Vagina (tissue), 2 donors: ENCODE data around the gene CDH4. TPM values are rescaled to one million over a fixed set of nuclear protein-coding genes. Genes with fewer than 3 reads are reported as not detected.

Experiments used
- DNase-seq, 2 donors: peaks; one replicate each; pipeline ENCODE4 v3.0.0-alpha.2; 2017; ENCODE audit errors: extremely low spot score in 2 of 2
- H3K27ac ChIP-seq: fragments of 200-600 bp; sonication (generic); one replicate; pipeline ENCODE4 v1.5.1; 2019
- H3K27me3 ChIP-seq: fragments of 200-600 bp; sonication (generic); one replicate; pipeline ENCODE4 v1.5.1; 2019
- H3K36me3 ChIP-seq, 2 donors: fragments of 200-600 bp; sonication (generic); one replicate each; pipeline ENCODE4 v1.5.1; 2017 to 2019
- H3K4me1 ChIP-seq: fragments of 200-600 bp; sonication (generic); one replicate; pipeline ENCODE4 v1.5.1; 2019
- H3K4me3 ChIP-seq, 2 donors: fragments of 200-600 bp; sonication (generic); 1 replicate in 1 of 2; 2 replicates in 1 of 2; pipeline ENCODE4 v1.5.1; 2016 to 2019
- H3K9me3 ChIP-seq: fragments of 200-600 bp; sonication (generic); one replicate; pipeline ENCODE4 v1.5.1; 2019
- POLR2A ChIP-seq, 2 donors: fragments of 450-650 bp; IDR thresholded peaks; one replicate each; pipeline ENCODE4 v1.6.1; 2017; ENCODE audit warnings: antibody characterized with exemption in 2 of 2, mild to moderate bottlenecking in 2 of 2, moderate library complexity in 2 of 2
- POLR2AphosphoS5 ChIP-seq, 2 donors: sonication (generic); formaldehyde crosslinking; IDR thresholded peaks; one replicate each; pipeline ENCODE4 v1.9.0; 2017; ENCODE audit warnings: antibody characterized with exemption in 2 of 2, mild to moderate bottlenecking in 2 of 2, low read depth in 1 of 2; ENCODE audit not compliant: insufficient read depth in 1 of 2
- intact Hi-C: fragments of 100-400 bp; cut with DNase I; formaldehyde crosslinking; loops from one replicate; pipeline ENCODE4 v1.15.1; 2023
- total RNA-seq: library from RNA; depleted of rRNA; stranded (reverse); fragments of >200 nt; gene quantifications from one replicate; pipeline ENCODE4 v1.2.3, GENCODE V29; 2016
- TF ChIP-seq, protein P1 (sequence below), 3 experiments: fragments of 450-650 bp in 2 of 3; fragments of 200-600 bp in 1 of 3; sonication (generic) in 1 of 3; IDR thresholded peaks; one replicate each; pipeline ENCODE4 v1.5.1; 2017 to 2019; ENCODE audit warnings: antibody characterized with exemption in 3 of 3, mild to moderate bottlenecking in 2 of 3, moderate library complexity in 2 of 3

Gene CDH4
- total RNA-seq, 1 donor from 2014 or later: 0.25 TPM

DNA sequence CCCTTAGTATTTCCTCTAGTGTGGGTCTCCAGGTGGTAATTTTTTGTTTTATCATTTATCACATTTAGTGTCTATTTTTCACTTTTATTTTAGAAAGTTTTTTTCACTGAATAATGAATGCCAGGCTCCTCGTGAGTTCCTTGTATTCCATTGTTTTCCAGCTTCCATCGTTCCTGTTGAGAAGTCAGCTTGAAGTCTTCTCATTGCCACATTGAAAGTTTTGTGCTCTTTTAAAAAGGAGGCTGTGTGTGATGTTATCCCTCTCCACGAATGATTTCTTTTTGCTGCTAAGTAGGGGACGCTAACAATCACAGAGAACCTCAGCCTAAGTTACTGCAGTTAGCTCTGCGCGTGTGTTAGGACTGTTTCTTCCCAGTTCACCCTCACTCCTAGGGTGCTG is 619.1 kb downstream of the CDH4 start:
- no peaks in the 10 kb centered on the region for H3K27me3 ChIP-seq

DNA sequence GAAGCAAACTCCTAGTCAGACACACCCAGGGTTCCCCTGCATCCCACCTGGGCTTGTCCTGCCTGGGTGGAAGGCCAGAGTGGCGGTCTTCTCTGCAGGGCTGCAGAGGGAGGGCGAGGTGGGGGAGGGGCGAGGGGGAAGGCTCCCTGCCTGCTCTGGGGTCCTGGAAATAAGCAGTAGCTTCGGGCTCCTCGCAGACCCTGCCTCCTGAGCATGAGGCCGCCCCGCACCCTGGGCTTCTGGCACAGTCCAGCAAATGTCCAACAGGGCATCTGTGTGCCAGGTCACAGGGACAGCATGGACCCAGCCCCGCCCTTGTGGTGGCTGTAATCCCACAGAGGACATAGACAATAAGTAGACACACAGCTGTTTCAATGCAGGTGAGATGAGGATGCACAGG is 619.9 kb downstream of the CDH4 start:
- TF ChIP-seq, protein P1, sequence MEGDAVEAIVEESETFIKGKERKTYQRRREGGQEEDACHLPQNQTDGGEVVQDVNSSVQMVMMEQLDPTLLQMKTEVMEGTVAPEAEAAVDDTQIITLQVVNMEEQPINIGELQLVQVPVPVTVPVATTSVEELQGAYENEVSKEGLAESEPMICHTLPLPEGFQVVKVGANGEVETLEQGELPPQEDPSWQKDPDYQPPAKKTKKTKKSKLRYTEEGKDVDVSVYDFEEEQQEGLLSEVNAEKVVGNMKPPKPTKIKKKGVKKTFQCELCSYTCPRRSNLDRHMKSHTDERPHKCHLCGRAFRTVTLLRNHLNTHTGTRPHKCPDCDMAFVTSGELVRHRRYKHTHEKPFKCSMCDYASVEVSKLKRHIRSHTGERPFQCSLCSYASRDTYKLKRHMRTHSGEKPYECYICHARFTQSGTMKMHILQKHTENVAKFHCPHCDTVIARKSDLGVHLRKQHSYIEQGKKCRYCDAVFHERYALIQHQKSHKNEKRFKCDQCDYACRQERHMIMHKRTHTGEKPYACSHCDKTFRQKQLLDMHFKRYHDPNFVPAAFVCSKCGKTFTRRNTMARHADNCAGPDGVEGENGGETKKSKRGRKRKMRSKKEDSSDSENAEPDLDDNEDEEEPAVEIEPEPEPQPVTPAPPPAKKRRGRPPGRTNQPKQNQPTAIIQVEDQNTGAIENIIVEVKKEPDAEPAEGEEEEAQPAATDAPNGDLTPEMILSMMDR (IDR thresholded peaks at IDR 0.05): no peak
- no peak for TF ChIP-seq POLR2AphosphoS5 (IDR thresholded peaks at IDR 0.05; ENCODE audit: insufficient read depth in 1 of 2, low read depth in 1 of 2)
- no peak for TF ChIP-seq POLR2A (IDR thresholded peaks at IDR 0.05)
- no peak for DNase-seq
- Histone ChIP-seq H3K4me1 (no peaks in the 10 kb centered on the region), H3K4me3 (no peak overlapping the region), H3K36me3 (no peaks in the 10 kb centered on the region), H3K27me3 (no peaks in the 10 kb centered on the region), H3K27ac (no peak overlapping the region), H3K9me3 (no peaks in the 10 kb centered on the region)
- intact Hi-C loops: no loop called here

More for the DNA sequence above, 619.1 kb downstream of the CDH4 start:
- H3K4me3 ChIP-seq: no peak overlapping the region
- no peak overlapping the region for H3K27ac ChIP-seq
- H3K36me3 ChIP-seq: no peaks in the 10 kb centered on the region
- TF ChIP-seq POLR2A (IDR thresholded peaks at IDR 0.05) (no peak), POLR2AphosphoS5 (IDR thresholded peaks at IDR 0.05; ENCODE audit: insufficient read depth in 1 of 2, low read depth in 1 of 2) (no peak)
- TF ChIP-seq, protein P1 (IDR thresholded peaks at IDR 0.05): no peak
- DNase-seq: no peak
- no peaks in the 10 kb centered on the region for H3K4me1 ChIP-seq
- intact Hi-C loops: no loop called here
- H3K9me3 ChIP-seq: no peaks in the 10 kb centered on the region

DNA sequence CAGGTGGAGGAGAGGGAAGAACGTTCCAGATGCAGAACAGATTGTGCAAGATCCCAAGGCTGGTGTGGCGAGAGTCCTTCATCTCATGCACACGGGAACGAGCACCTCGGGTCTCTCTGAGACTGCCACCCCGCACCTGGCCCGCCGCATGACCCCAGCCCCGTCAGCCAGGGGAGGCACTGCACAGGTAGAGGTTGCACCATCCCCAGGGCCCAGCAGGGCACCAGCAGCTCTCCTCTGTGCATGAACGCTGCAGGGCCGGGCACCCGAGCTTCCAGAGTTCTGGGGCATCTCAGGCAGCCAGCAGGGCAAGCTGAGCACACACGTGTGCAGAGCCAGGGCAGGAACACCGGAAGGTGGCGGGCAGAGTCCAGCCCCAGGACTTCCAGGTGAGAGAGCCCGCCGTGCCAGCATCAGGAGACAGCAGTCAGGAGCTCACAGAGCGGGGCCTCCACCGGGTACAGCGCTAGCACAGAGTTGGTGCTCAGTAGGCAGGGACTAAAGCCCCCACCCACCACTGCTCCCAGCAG is 620.4 kb downstream of the CDH4 start:
- Histone ChIP-seq H3K27ac (no peak overlapping the region), H3K27me3 (no peaks in the 10 kb centered on the region), H3K4me3 (no peak overlapping the region), H3K9me3 (no peaks in the 10 kb centered on the region), H3K36me3 (no peaks in the 10 kb centered on the region), H3K4me1 (no peaks in the 10 kb centered on the region)
- intact Hi-C loops: no loop called here
- TF ChIP-seq POLR2A (IDR thresholded peaks at IDR 0.05) (no peak), POLR2AphosphoS5 (IDR thresholded peaks at IDR 0.05; ENCODE audit: insufficient read depth in 1 of 2, low read depth in 1 of 2) (no peak)
- TF ChIP-seq, protein P1 (IDR thresholded peaks at IDR 0.05): no peak
- DNase-seq: no peak

DNA sequence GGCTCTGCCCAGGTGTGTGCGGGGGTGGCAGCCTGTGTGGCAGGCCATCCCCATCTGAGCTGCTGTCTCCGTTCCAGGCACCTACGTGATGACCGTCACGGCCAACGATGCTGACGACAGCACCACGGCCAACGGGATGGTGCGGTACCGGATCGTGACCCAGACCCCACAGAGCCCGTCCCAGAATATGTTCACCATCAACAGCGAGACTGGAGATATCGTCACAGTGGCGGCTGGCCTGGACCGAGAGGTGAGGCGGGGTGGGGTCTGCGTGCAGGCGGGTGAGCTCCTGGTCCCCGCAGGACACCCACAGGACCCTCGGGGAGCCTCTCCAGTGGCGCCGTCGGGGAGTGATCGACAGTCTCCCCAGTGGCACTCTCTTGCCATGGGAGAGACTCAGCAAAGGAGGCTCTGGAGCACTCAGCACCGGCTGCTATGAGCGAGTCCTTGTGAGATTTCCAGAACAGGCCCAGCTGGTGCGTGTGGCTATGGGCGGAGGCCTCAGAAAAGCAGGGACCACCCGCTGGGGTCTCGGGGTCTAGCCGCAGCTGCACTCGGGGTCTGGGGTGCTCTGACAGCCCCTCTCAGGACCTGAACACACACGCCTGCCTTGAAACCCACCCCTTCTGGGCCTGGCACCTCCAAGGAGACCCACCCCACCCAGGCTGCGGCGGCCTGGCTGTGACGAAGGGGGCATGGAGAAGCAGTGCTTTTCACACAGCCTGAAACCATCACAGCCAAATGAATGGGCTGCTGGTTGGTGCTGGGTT is 621.8 kb downstream of the CDH4 start:
- intact Hi-C loops: no loop called here
- Histone ChIP-seq H3K9me3 (no peaks in the 10 kb centered on the region), H3K4me3 (no peak overlapping the region), H3K4me1 (no peaks in the 10 kb centered on the region), H3K27me3 (no peaks in the 10 kb centered on the region), H3K27ac (no peak overlapping the region), H3K36me3 (no peaks in the 10 kb centered on the region)
- DNase-seq: no peak
- TF ChIP-seq POLR2A (IDR thresholded peaks at IDR 0.05) (no peak), POLR2AphosphoS5 (IDR thresholded peaks at IDR 0.05; ENCODE audit: insufficient read depth in 1 of 2, low read depth in 1 of 2) (no peak)
- TF ChIP-seq, protein P1 (IDR thresholded peaks at IDR 0.05): no peak

DNA sequence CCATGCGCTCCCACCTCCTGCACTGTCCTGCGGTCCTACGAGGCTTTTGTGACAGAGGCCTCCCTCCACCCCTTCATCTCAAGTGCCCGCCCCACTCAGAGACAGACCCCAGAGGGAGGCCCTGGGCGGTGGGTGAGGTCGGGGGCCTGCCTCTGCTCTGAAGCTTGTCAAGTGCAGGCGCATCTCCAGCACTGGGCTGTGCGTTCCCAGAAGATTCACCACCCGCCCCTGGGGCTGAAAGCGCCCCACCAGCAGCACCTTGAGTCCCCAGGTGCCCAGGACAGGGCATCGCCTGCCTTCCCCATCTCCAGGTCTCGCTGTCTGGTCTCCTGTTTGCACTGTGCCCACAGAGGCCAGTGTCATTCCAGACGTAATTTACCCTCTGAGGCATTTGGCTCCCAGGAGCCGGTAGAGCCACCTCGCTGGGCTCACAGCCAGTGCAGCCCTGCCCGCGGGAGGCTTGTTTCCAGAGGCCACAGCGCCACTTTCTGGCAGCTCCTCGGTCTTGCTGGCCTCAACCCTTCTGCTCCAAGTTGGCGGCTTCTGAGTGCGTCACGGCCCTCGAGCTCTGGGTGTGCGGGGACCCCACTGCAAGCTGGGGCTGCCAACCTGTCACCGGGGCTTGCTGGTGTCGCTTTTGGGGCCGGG is 622.5 kb downstream of the CDH4 start:
- TF ChIP-seq, protein P1 (IDR thresholded peaks at IDR 0.05): no peak
- TF ChIP-seq POLR2A (IDR thresholded peaks at IDR 0.05) (no peak), POLR2AphosphoS5 (IDR thresholded peaks at IDR 0.05; ENCODE audit: insufficient read depth in 1 of 2, low read depth in 1 of 2) (no peak)
- H3K36me3 ChIP-seq: no peaks in the 10 kb centered on the region
- H3K9me3 ChIP-seq: no peaks in the 10 kb centered on the region
- no peak overlapping the region for H3K27ac ChIP-seq
- no peak for DNase-seq
- H3K27me3 ChIP-seq: no peaks in the 10 kb centered on the region
- no peaks in the 10 kb centered on the region for H3K4me1 ChIP-seq
- intact Hi-C loops: no loop called here
- no peak overlapping the region for H3K4me3 ChIP-seq
